Heart left ventricle (tissue), 16 donors: ENCODE data around the gene PTPRO. TPM values are rescaled to one million over a fixed set of nuclear protein-coding genes. Genes with fewer than 3 reads are reported as not detected.

ENCODE experiments used
- ATAC-seq, 4 donors: fragments of 200-7000 bp; cut with Tn5 transposase; one replicate each; pipeline ENCODE4 v1.9.1; 2020 to 2022; ENCODE audit warnings: moderate library complexity in 4 of 4, mild to moderate bottlenecking in 3 of 4, moderate number of reproducible peaks in 1 of 4
- DNase-seq, 5 donors: peaks; one replicate each; pipeline ENCODE4 v3.0.0-alpha.2; 2020
- H3K27ac ChIP-seq, 12 donors: fragments of 200-600 bp; sonication (generic) in 4 of 12; one replicate each; pipeline versions ENCODE4 v1.5.0 to v1.8.0; 2016 to 2022; ENCODE audit warnings: mild to moderate bottlenecking in 2 of 12
- H3K27me3 ChIP-seq, 9 donors: fragments of 200-600 bp; sonication (generic) in 2 of 9; one replicate each; pipeline versions ENCODE4 v1.5.1 to v1.8.0; 2016 to 2022; ENCODE audit warnings: mild to moderate bottlenecking in 3 of 9
- H3K36me3 ChIP-seq, 9 donors: fragments of 200-600 bp; sonication (generic) in 2 of 9; one replicate each; pipeline versions ENCODE4 v1.5.0 to v1.8.0; 2018 to 2022; ENCODE audit warnings: mild to moderate bottlenecking in 2 of 9
- H3K4me1 ChIP-seq, 12 donors: fragments of 200-600 bp; sonication (generic) in 4 of 12; one replicate each; pipeline versions ENCODE4 v1.5.0 to v1.8.0; 2016 to 2022; ENCODE audit warnings: mild to moderate bottlenecking in 3 of 12
- H3K4me3 ChIP-seq, 12 donors: fragments of 200-600 bp; sonication (generic) in 4 of 12; one replicate each; pipeline versions ENCODE4 v1.5.0 to v1.8.0; 2017 to 2022; ENCODE audit warnings: mild to moderate bottlenecking in 9 of 12, moderate library complexity in 4 of 12
- H3K9me3 ChIP-seq, 12 donors: fragments of 200-600 bp; sonication (generic) in 4 of 12; one replicate each; pipeline versions ENCODE4 v1.5.0 to v1.8.0; 2016 to 2022; ENCODE audit warnings: mild to moderate bottlenecking in 1 of 12
- POLR2A ChIP-seq, 2 donors: fragments of 450-650 bp; IDR thresholded peaks; one replicate each; pipeline ENCODE4 v1.6.1; 2017; ENCODE audit warnings: antibody characterized with exemption in 2 of 2, mild to moderate bottlenecking in 2 of 2, moderate library complexity in 2 of 2
- WGBS, 4 donors: extraction: QIAGEN DNeasy Blood & Tissue Kit in 2 of 4; methylation state at CpG; one replicate each; pipeline versions ENCODE4 v1.1.5 to v1.1.7; 2013 to 2018; 5-methylcytosine and 5-hydroxymethylcytosine counted together
- intact Hi-C, 10 donors: fragments of 100-400 bp; cut with DNase I; formaldehyde crosslinking; loops; one replicate each; pipeline versions ENCODE4 v1.11.1 to v1.14.2; 2022
- polyA plus RNA-seq, 2 donors: library from polyadenylated mRNA; stranded (reverse); fragments of 200-250 nt; gene quantifications; one replicate each; pipeline ENCODE4 v1.2.3, GENCODE V29; 2013
- total RNA-seq, 9 donors: library from RNA; depleted of rRNA in 2 of 9; stranded (reverse); fragments of >200 nt in 2 of 9; fragmentation: NEBNext Ultra II Directional in 3 of 9; extraction: Animal tissue kit (Norgen Biotek cat#: 25700) in 3 of 9; gene quantifications; one replicate each; pipeline versions ENCODE4 v1.1.0 to v1.2.4, GENCODE V29; 2016 to 2023
- TF ChIP-seq, protein P1 (sequence below), 12 donors: fragments of 200-600 bp; sonication (generic) in 4 of 12; IDR thresholded peaks; one replicate each; pipeline versions ENCODE4 v1.5.0 to v1.8.0; 2018 to 2022; ENCODE audit warnings: antibody characterized with exemption in 12 of 12, mild to moderate bottlenecking in 5 of 12
- donor health status: ischemic (EF 13 %, LVEDD 7.1; RV severe dilation, severe dysfunction).
- donor health status: healthy with polysubstance abuse.
- donor health status: DM: no; HTN: yes; CAD: no.
- donor health status: DM: no; HTN: no; CAD: no.
- donor health status: ischemic (EF 25% LVEDD 6.9; RV normal size, moderate dysfunction).
- donor health status: ischemic (EF 25% LVEDD 5.7; RV mildly dilated, moderate dysfunction).
- donor health status: healthy.
- donor health status: DM: yes; HTN: yes; CAD: no.
- donor health status: ischemic (EF 35%, LVEDD 5.7; RV mildly dilated, moderate dysfunction).
- donor health status: nonischemic (EF 11% LVEDD 7.7; RV severe dilation, severe dysfunction).
- donor health status: DM: yes; HTN: yes; CAD: no.
- donor health status: PGD.
- donor health status: ischemic (EF 29% LVEDD 5.4; RV normal size, mild dysfunction).
- donor health status: nonischemic (EF 23%, LVEDD 6.1; RV moderate dilation, normal function).

PTPRO gene
- total and polyA plus RNA-seq, 11 donors: 0.20 to 9.3 (median 0.57) TPM

DNA sequence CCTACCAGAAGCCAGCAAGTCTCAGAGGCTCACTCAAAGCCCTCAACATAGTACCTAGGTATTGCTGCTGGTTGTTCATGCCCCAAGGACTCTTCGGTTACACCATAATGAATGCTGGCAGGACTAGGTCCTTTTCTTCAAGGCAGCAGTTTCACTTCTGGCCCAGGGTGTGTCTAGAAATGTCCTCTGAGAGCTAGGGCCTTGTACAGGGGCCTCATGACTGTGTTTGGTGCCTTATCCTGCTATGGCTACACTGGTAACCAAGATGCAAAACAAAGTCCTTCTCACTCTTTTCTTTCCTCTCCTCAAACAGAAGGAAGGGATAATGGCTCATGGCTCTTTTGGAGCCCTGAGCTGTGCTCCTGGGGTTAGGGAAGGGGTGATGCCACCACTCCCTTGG lies 15.2 kb upstream of the PTPRO start:
- Histone ChIP-seq H3K4me3 (no peak overlapping the region), H3K9me3 (peaks cover 0 to 23% (median 0%) of the 10 kb centered on the region in 12 donors), H3K27me3 (no peaks in the 10 kb centered on the region), H3K4me1 (no peaks in the 10 kb centered on the region), H3K27ac (no peak overlapping the region), H3K36me3 (no peaks in the 10 kb centered on the region)
- no peak for ATAC-seq
- WGBS, 4 donors: 71 to 100% (median 95%) methylated on average over 1 of the region's 1 CpG
- no peak for DNase-seq
- TF ChIP-seq, protein P1, sequence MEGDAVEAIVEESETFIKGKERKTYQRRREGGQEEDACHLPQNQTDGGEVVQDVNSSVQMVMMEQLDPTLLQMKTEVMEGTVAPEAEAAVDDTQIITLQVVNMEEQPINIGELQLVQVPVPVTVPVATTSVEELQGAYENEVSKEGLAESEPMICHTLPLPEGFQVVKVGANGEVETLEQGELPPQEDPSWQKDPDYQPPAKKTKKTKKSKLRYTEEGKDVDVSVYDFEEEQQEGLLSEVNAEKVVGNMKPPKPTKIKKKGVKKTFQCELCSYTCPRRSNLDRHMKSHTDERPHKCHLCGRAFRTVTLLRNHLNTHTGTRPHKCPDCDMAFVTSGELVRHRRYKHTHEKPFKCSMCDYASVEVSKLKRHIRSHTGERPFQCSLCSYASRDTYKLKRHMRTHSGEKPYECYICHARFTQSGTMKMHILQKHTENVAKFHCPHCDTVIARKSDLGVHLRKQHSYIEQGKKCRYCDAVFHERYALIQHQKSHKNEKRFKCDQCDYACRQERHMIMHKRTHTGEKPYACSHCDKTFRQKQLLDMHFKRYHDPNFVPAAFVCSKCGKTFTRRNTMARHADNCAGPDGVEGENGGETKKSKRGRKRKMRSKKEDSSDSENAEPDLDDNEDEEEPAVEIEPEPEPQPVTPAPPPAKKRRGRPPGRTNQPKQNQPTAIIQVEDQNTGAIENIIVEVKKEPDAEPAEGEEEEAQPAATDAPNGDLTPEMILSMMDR (IDR thresholded peaks at IDR 0.05): no peak
- no peak for TF ChIP-seq POLR2A (IDR thresholded peaks at IDR 0.05)
- intact Hi-C loops: no loop called here

DNA sequence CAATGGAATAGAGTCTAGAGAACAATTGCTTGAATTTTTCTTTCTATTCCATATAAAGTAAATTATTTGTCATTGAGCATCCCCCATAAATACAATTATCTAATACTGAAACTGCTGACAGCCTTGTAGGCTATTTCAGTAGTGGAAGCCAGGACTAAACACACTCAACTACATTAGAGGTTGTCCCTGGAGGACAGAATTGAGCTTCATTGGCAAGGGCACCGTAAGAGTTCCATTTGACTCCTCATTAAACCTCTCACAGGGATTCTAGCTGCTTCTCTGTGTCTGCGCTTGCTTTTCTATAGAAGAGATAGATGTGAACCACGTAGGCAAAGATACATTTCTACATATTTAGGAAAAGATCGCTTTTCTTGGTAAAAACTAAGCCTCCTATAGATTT lies 3.5 kb upstream of the PTPRO start:
- Histone ChIP-seq H3K4me3 (no peak overlapping the region), H3K4me1 (peaks cover 0 to 13% (median 0%) of the 10 kb centered on the region in 12 donors), H3K27me3 (peaks cover 10 to 64% (median 21%) of the 10 kb centered on the region in 9 donors), H3K27ac (no peak overlapping the region), H3K9me3 (no peaks in the 10 kb centered on the region), H3K36me3 (no peaks in the 10 kb centered on the region)
- DNase-seq: no peak
- ATAC-seq: no peak
- intact Hi-C loops: no loop called here
- WGBS, 4 donors: 60 to 74% (median 68%) methylated on average over 4 of the region's 4 CpGs
- TF ChIP-seq POLR2A (IDR thresholded peaks at IDR 0.05): no peak
- TF ChIP-seq, protein P1 (IDR thresholded peaks at IDR 0.05): no peak

DNA sequence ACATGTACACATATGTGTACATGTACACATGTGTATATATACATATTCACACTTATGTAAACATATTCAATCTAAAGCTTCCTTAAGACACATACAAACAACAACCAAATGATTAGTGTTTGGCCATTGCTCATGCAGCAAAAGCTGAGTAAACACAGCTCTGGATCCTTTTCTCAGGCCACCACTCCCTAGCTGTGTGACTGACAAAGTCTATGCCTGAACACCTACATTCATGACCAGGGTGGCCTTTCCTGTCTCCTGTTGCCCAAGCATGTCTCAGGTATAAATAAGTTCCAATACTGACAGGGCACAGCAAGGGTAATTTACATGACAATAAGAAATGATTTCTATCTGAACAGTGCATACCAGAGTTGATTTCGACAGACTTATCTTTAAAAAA lies 1.4 kb upstream of the PTPRO start:
- Histone ChIP-seq H3K4me1 (peaks cover 0 to 13% (median 0%) of the 10 kb centered on the region in 12 donors), H3K9me3 (no peaks in the 10 kb centered on the region), H3K36me3 (no peaks in the 10 kb centered on the region), H3K27me3 (peaks cover 10 to 65% (median 30%) of the 10 kb centered on the region in 9 donors), H3K27ac (no peak overlapping the region), H3K4me3 (no peak overlapping the region)
- WGBS, 4 donors: 49 to 68% (median 55%) methylated on average over 1 of the region's 1 CpG
- ATAC-seq: no peak
- TF ChIP-seq, protein P1 (IDR thresholded peaks at IDR 0.05): no peak
- TF ChIP-seq POLR2A (IDR thresholded peaks at IDR 0.05): no peak
- DNase-seq: no peak
- intact Hi-C loops: no loop called here

DNA sequence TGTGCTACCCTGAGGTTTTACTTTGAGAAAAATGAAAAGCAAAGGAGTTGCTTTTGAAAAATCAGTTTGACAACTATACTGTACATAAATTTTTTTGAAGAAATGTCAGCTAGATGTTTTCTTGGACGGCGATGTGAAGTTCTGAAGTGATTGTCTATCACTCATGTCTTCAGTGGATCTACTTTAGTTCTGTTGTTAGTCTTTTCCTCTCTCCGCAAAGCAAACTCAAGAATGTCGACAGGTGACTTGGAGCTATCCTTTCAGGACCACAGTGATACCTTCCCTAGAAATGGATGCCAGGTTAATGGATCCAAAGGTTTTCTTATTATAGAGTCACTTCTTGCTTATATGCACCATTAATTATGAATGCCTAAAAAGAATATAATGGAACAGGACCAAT lies 1.2 kb downstream of the PTPRO start:
- Histone ChIP-seq H3K27ac (no peak overlapping the region), H3K36me3 (no peaks in the 10 kb centered on the region), H3K4me3 (no peak overlapping the region), H3K27me3 (peaks cover 10 to 79% (median 27%) of the 10 kb centered on the region in 9 donors), H3K9me3 (no peaks in the 10 kb centered on the region), H3K4me1 (peaks cover 0 to 13% (median 0%) of the 10 kb centered on the region in 12 donors)
- intact Hi-C loops: no loop called here
- TF ChIP-seq POLR2A (IDR thresholded peaks at IDR 0.05): no peak
- TF ChIP-seq, protein P1 (IDR thresholded peaks at IDR 0.05): no peak
- WGBS, 4 donors: 18 to 22% (median 21%) methylated on average over 4 of the region's 4 CpGs
- no peak for ATAC-seq
- DNase-seq: no peak
